ENCODE results near the gene STARD6. TPM values are rescaled to one million over a fixed set of nuclear protein-coding genes. Genes with fewer than 3 reads are reported as not detected.

STARD6 gene
- total RNA-seq, 4 donors from 2014 or later = not detected

DNA sequence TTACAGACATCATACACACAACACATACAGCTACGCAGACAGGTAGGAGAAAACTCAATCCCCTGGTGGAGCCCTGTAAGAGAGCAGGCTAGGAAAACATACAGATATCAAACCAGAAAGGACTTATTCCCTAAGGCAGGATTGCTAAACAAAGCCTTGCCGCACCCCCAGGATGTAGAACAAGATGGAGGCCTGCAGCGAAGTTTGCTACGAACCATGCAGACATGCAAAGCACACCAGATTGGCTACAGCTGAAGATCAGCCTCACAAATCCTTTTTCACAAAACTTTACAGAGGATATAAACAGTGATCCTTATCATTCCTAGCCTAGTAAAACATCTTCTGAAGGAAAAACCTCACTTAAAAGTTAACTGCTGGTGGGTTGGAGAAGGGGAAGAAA, 28.4 kb upstream of the STARD6 start:
- H3K4me1 ChIP-seq = no peaks in the 10 kb centered on the region
- H3K36me3 ChIP-seq = no peaks in the 10 kb centered on the region
- ATAC-seq (no peak), DNase-seq (no peak)
- H3K27me3 ChIP-seq = no peaks in the 10 kb centered on the region
- intact Hi-C loops (cut with DNase I; ENCODE audit: low total_unique reads) (no loop called here), in situ Hi-C loops (cut with MboI; ENCODE audit: low sequenced_read_pairs in 4 of 4) (no loop called here)
- TF ChIP-seq, protein P1, sequence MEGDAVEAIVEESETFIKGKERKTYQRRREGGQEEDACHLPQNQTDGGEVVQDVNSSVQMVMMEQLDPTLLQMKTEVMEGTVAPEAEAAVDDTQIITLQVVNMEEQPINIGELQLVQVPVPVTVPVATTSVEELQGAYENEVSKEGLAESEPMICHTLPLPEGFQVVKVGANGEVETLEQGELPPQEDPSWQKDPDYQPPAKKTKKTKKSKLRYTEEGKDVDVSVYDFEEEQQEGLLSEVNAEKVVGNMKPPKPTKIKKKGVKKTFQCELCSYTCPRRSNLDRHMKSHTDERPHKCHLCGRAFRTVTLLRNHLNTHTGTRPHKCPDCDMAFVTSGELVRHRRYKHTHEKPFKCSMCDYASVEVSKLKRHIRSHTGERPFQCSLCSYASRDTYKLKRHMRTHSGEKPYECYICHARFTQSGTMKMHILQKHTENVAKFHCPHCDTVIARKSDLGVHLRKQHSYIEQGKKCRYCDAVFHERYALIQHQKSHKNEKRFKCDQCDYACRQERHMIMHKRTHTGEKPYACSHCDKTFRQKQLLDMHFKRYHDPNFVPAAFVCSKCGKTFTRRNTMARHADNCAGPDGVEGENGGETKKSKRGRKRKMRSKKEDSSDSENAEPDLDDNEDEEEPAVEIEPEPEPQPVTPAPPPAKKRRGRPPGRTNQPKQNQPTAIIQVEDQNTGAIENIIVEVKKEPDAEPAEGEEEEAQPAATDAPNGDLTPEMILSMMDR (IDR thresholded peaks at IDR 0.05 in 4 of 5, conservative IDR thresholded peaks at IDR 0.05 in 1 of 5) = no peak
- no peak for TF ChIP-seq POLR2A (IDR thresholded peaks at IDR 0.05)
- no peak overlapping the region for H3K27ac ChIP-seq
- no peak overlapping the region for H3K4me3 ChIP-seq
- H3K9me3 ChIP-seq = no peaks in the 10 kb centered on the region

DNA sequence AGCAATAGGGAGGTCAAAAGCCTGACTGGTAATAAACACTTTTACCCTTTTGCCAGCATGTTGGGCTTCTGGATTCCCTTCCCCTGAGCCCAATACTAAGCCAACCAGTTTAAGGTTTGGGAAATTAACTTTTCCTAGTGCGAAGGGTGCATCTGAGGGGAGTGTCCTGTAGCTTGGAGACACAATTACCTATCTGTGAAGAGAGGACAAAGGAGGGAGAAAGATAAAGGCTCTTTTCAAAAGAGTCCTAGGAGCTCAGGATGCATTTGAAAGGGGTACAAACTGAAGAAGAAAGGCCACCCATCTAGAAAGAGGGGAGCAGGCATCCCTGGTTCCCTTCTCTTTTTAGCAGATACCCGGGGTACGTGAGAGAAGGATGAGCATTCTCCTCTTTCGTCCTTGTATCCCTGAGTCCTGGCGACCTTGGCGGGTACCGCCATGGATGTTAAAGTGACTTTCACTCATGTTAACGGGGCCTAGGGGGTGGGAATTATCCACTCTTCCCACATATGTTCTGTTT, 25.1 kb upstream of the STARD6 start:
- Histone ChIP-seq H3K36me3 (no peaks in the 10 kb centered on the region), H3K4me1 (no peaks in the 10 kb centered on the region), H3K9me3 (no peaks in the 10 kb centered on the region), H3K27me3 (no peaks in the 10 kb centered on the region), H3K4me3 (no peak overlapping the region), H3K27ac (no peak overlapping the region)
- TF ChIP-seq POLR2A (IDR thresholded peaks at IDR 0.05) = no peak
- TF ChIP-seq, protein P1 (IDR thresholded peaks at IDR 0.05 in 4 of 5, conservative IDR thresholded peaks at IDR 0.05 in 1 of 5) = no peak
- DNase-seq (no peak), ATAC-seq (no peak)
- intact Hi-C loops (cut with DNase I; ENCODE audit: low total_unique reads) = no loop called here
- in situ Hi-C loops (cut with MboI; ENCODE audit: low sequenced_read_pairs in 4 of 4) = no loop called here

DNA sequence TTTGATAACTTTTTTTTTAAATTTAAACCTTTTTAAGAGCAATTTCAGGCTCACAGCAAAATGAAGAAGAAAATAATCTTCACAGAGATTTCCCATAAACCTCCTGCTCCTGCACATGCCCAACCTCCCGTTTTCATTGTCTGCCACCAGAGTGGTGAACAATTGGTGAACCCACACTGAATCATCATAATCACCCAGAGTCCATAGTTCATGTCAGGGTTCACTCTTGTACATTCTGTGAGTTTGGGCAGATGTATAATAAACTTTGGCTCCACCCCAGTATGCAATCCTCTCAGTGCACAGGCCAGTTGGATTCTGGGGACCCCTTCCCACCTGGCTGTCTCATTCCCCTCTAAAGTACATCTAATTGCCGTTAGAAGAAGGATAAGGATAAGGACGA, 24.4 kb upstream of the STARD6 start:
- H3K36me3 ChIP-seq = no peaks in the 10 kb centered on the region
- in situ Hi-C loops (cut with MboI; ENCODE audit: low sequenced_read_pairs in 4 of 4) = no loop called here
- no peak for TF ChIP-seq POLR2A (IDR thresholded peaks at IDR 0.05)
- TF ChIP-seq, protein P1 (IDR thresholded peaks at IDR 0.05 in 4 of 5, conservative IDR thresholded peaks at IDR 0.05 in 1 of 5) = no peak
- no peak overlapping the region for H3K27ac ChIP-seq
- H3K4me3 ChIP-seq = no peak overlapping the region
- no peaks in the 10 kb centered on the region for H3K27me3 ChIP-seq
- DNase-seq (no peak), ATAC-seq (no peak)
- H3K4me1 ChIP-seq = no peaks in the 10 kb centered on the region
- intact Hi-C loops (cut with DNase I; ENCODE audit: low total_unique reads) = no loop called here
- no peaks in the 10 kb centered on the region for H3K9me3 ChIP-seq

DNA sequence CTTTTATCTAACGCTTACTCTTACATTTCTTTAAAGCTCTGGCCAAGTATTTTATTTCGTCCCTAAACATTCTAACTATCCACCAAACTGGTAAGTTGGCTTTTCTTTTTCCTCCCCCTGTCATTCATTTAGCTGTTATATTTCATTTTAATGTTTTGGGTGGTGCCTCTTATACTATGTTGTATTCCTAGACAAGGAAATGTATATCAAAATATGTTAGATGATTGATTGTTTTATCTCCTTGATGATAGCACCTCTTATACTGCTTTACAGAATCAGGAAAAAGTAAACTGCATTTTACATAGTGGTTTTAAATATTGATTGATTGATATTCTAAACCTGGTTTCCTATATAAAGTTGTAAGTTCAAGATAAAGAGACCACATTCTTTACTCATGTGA, 24.0 kb upstream of the STARD6 start:
- ATAC-seq (no peak), DNase-seq (no peak)
- H3K4me1 ChIP-seq = no peaks in the 10 kb centered on the region
- no peaks in the 10 kb centered on the region for H3K27me3 ChIP-seq
- H3K36me3 ChIP-seq = no peaks in the 10 kb centered on the region
- H3K9me3 ChIP-seq = no peaks in the 10 kb centered on the region
- H3K27ac ChIP-seq = no peak overlapping the region
- no peak for TF ChIP-seq POLR2A (IDR thresholded peaks at IDR 0.05)
- TF ChIP-seq, protein P1 (IDR thresholded peaks at IDR 0.05 in 4 of 5, conservative IDR thresholded peaks at IDR 0.05 in 1 of 5) = no peak
- no peak overlapping the region for H3K4me3 ChIP-seq
- in situ Hi-C loops (cut with MboI; ENCODE audit: low sequenced_read_pairs in 4 of 4) = no loop called here
- intact Hi-C loops (cut with DNase I; ENCODE audit: low total_unique reads) = no loop called here

DNA sequence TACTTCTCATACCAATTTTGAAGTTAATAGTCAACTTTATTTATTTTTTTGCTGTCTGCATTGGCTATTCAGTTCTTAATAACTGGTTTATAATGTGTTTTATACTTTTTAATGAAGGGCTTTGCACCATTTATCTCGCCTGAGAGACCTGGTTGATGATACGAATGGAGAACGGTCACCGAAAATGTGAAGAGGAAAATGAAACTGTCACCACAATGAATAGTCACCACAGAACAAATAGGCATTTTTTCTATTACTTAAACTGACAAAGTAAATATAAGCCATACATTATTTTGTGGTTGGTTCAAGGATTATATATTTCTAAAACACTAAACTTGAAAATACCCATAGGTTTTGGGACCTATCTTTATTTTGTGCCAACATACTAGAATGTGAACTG, 20.4 kb upstream of the STARD6 start:
- no peaks in the 10 kb centered on the region for H3K4me1 ChIP-seq
- no peaks in the 10 kb centered on the region for H3K27me3 ChIP-seq
- TF ChIP-seq, protein P1 (IDR thresholded peaks at IDR 0.05 in 4 of 5, conservative IDR thresholded peaks at IDR 0.05 in 1 of 5) = no peak
- TF ChIP-seq POLR2A (IDR thresholded peaks at IDR 0.05) = no peak
- ATAC-seq (no peak), DNase-seq (no peak)
- no peak overlapping the region for H3K4me3 ChIP-seq
- in situ Hi-C loops (cut with MboI; ENCODE audit: low sequenced_read_pairs in 4 of 4) (no loop called here), intact Hi-C loops (cut with DNase I; ENCODE audit: low total_unique reads) (no loop called here)
- no peaks in the 10 kb centered on the region for H3K36me3 ChIP-seq
- H3K27ac ChIP-seq = no peak overlapping the region
- no peaks in the 10 kb centered on the region for H3K9me3 ChIP-seq
